CD4-positive, alpha-beta memory T cell (primary cell): Measurements from ENCODE around the gene GAS2L1. TPM values are rescaled to one million over a fixed set of nuclear protein-coding genes. Genes with fewer than 3 reads are reported as not detected.
"Not testable (repeated sequence)": the region's sequence is repeated elsewhere in the genome, so short reads cannot be mapped to it uniquely, and the experiment has no call there.

Experiments used
- CTCF ChIA-PET: fragments of 350-600 bp; sonication (Branson Sonifier 250); formaldehyde crosslinking; loops from one replicate; lab custom pipeline; 2021; ENCODE audit warnings: inconsistent platforms; ENCODE audit not compliant: partially characterized antibody; lab: Charles Lee
- POLR2A ChIA-PET: fragments of 350-600 bp; sonication (Branson Sonifier 250); formaldehyde crosslinking; loops from one replicate; lab custom pipeline; 2021; ENCODE audit not compliant: partially characterized antibody; lab: Charles Lee
- DNase-seq, 5 donors: peaks; one replicate each; pipeline versions ENCODE4 v3.0.0 to v3.0.0-alpha.2; 2020 to 2022; ENCODE audit warnings: mixed read lengths in 1 of 5
- H3K27ac ChIP-seq: one replicate; pipeline ENCODE4 v1.7.0; 2013; ENCODE audit warnings: low read depth, low read length
- H3K27me3 ChIP-seq: 2 replicates; pipeline ENCODE4 v1.7.0; 2013; ENCODE audit warnings: mild to moderate bottlenecking, low read length, moderate library complexity; ENCODE audit not compliant: insufficient read depth
- H3K36me3 ChIP-seq: 2 replicates; pipeline ENCODE4 v1.7.0; 2013; ENCODE audit warnings: mild to moderate bottlenecking, low read length, moderate library complexity; ENCODE audit not compliant: insufficient read depth
- H3K4me1 ChIP-seq: 2 replicates; pipeline ENCODE4 v1.7.0; 2013; ENCODE audit warnings: mild to moderate bottlenecking, low read length, moderate library complexity; ENCODE audit not compliant: insufficient read depth
- H3K4me3 ChIP-seq, 2 donors: one replicate each; pipeline ENCODE4 v1.7.0; 2013; ENCODE audit warnings: low read length in 2 of 2, mild to moderate bottlenecking in 1 of 2
- H3K9me3 ChIP-seq, 2 donors: one replicate each; pipeline ENCODE4 v1.7.0; 2013; ENCODE audit warnings: low read length in 2 of 2, control low read depth in 1 of 2; ENCODE audit not compliant: control insufficient read depth in 1 of 2
- H3K27ac Mint-ChIP-seq, 7 donors: one replicate each; pipeline ENCODE4 v1.8.0; 2020 to 2021; ENCODE audit warnings: mixed read lengths in 7 of 7, mild to moderate bottlenecking in 6 of 7, inconsistent platforms in 3 of 7, moderate library complexity in 3 of 7
- H3K27me3 Mint-ChIP-seq, 2 donors: one replicate each; pipeline ENCODE4 v1.8.0; 2020 to 2021; ENCODE audit warnings: mixed read lengths in 2 of 2
- H3K36me3 Mint-ChIP-seq, 2 donors: one replicate each; pipeline ENCODE4 v1.8.0; 2020 to 2021; ENCODE audit warnings: mixed read lengths in 2 of 2, inconsistent platforms in 1 of 2, mild to moderate bottlenecking in 1 of 2
- H3K4me1 Mint-ChIP-seq, 4 donors: one replicate each; pipeline ENCODE4 v1.8.0; 2020 to 2021; ENCODE audit warnings: mixed read lengths in 4 of 4, mild to moderate bottlenecking in 1 of 4
- H3K4me3 Mint-ChIP-seq, 8 donors: one replicate each; pipeline ENCODE4 v1.8.0; 2020 to 2021; ENCODE audit warnings: mixed read lengths in 8 of 8, mild to moderate bottlenecking in 7 of 8, moderate library complexity in 6 of 8, inconsistent platforms in 3 of 8
- H3K9me3 Mint-ChIP-seq, 8 donors: one replicate each; pipeline ENCODE4 v1.8.0; 2020 to 2021; ENCODE audit warnings: mixed read lengths in 8 of 8, mild to moderate bottlenecking in 5 of 8, inconsistent platforms in 3 of 8, moderate library complexity in 1 of 8
- intact Hi-C: fragments of 100-400 bp; cut with micrococcal nuclease; formaldehyde crosslinking; loops from one replicate; pipeline ENCODE4 v1.15.1; 2023
- polyA plus RNA-seq, 2 donors: library from polyadenylated mRNA; unstranded; fragments of 300-500 nt; fragmentation: Illumina TruSeq; gene quantifications; one replicate each; pipeline ENCODE4 v1.2.3, GENCODE V29; 2021
- total RNA-seq, 2 experiments: library from RNA; stranded (reverse); gene quantifications; one replicate each; pipeline ENCODE4 v1.2.3, GENCODE V29; 2021

Gene GAS2L1
- total and polyA plus RNA-seq, 4 experiments from 2014 or later: 0.47 to 1.2 (median 0.85) TPM

- ChIA-PET POLR2A (no interaction called here), CTCF (no interaction called here)
- peaks cover 0 to 1% (median 0%) of the 10 kb centered on the region in 4 donors for H3K4me1 Mint-ChIP-seq
These were observed 44.6 kb downstream of the GAS2L1 start for GRCh38 chr22:29351042-29351441.

GRCh38 chr22:29351891-29352290 lies 45.4 kb downstream of the GAS2L1 start:
- Mint-ChIP-seq H3K9me3 (no peaks in the 10 kb centered on the region), H3K4me1 (peaks cover 0 to 1% (median 0%) of the 10 kb centered on the region in 4 donors), H3K27me3 (no peaks in the 10 kb centered on the region), H3K27ac (peak overlapping the region in 1 of 7 donors; percentile 29), H3K4me3 (no peak overlapping the region), H3K36me3 (peaks cover 60 to 92% of the 10 kb centered on the region in 2 donors)
- no peaks in the 10 kb centered on the region for H3K9me3 ChIP-seq
- intact Hi-C loops: no loop called here
- no peaks in the 10 kb centered on the region for H3K27me3 ChIP-seq
- no peaks in the 10 kb centered on the region for H3K4me1 ChIP-seq
- no peak for DNase-seq
- H3K36me3 ChIP-seq: peaks cover 82% of the 10 kb centered on the region
- no peak overlapping the region for H3K27ac ChIP-seq
- ChIA-PET POLR2A (no interaction called here), CTCF (no interaction called here)
- no peak overlapping the region for H3K4me3 ChIP-seq

More at GRCh38 chr22:29351042-29351441, 44.6 kb downstream of the GAS2L1 start:
- DNase-seq: no peak
- Mint-ChIP-seq H3K27me3 (no peaks in the 10 kb centered on the region), H3K36me3 (peaks cover 66 to 92% of the 10 kb centered on the region in 2 donors), H3K27ac (peak overlapping the region in 1 of 7 donors; percentile 37), H3K4me3 (no peak overlapping the region), H3K9me3 (no peaks in the 10 kb centered on the region)
- no peaks in the 10 kb centered on the region for H3K4me1 ChIP-seq
- no peaks in the 10 kb centered on the region for H3K27me3 ChIP-seq
- H3K9me3 ChIP-seq: no peaks in the 10 kb centered on the region
- intact Hi-C loops: no loop called here
- no peak overlapping the region for H3K4me3 ChIP-seq
- H3K27ac ChIP-seq: no peak overlapping the region
- H3K36me3 ChIP-seq: peaks cover 89% of the 10 kb centered on the region

- Histone ChIP-seq H3K27ac (no peak overlapping the region), H3K4me1 (no peaks in the 10 kb centered on the region), H3K4me3 (no peak overlapping the region), H3K36me3 (peaks cover 73% of the 10 kb centered on the region), H3K27me3 (no peaks in the 10 kb centered on the region), H3K9me3 (no peaks in the 10 kb centered on the region)
- Mint-ChIP-seq H3K27ac (no peak overlapping the region), H3K4me1 (peaks cover 0 to 1% (median 0%) of the 10 kb centered on the region in 4 donors), H3K27me3 (no peaks in the 10 kb centered on the region), H3K4me3 (no peak overlapping the region), H3K9me3 (no peaks in the 10 kb centered on the region), H3K36me3 (peaks cover 51 to 85% of the 10 kb centered on the region in 2 donors)
- CTCF ChIA-PET: no interaction called here
- POLR2A ChIA-PET: no interaction called here
- intact Hi-C loops: no loop called here
- DNase-seq: no peak
These were observed 46.3 kb downstream of the GAS2L1 start for GRCh38 chr22:29352778-29353177.

GRCh38 chr22:29353286-29353685 lies 46.8 kb downstream of the GAS2L1 start:
- POLR2A ChIA-PET: no interaction called here
- Mint-ChIP-seq H3K27ac (no peak overlapping the region), H3K4me1 (peaks cover 0 to 1% (median 0%) of the 10 kb centered on the region in 4 donors), H3K9me3 (no peaks in the 10 kb centered on the region), H3K4me3 (no peak overlapping the region), H3K36me3 (peaks cover 46 to 84% of the 10 kb centered on the region in 2 donors), H3K27me3 (no peaks in the 10 kb centered on the region)
- H3K27me3 ChIP-seq: no peaks in the 10 kb centered on the region
- CTCF ChIA-PET: no interaction called here
- H3K4me1 ChIP-seq: no peaks in the 10 kb centered on the region
- no peak for DNase-seq
- intact Hi-C loops: no loop called here
- no peak overlapping the region for H3K4me3 ChIP-seq
- H3K9me3 ChIP-seq: no peaks in the 10 kb centered on the region
- no peak overlapping the region for H3K27ac ChIP-seq
- H3K36me3 ChIP-seq: peaks cover 73% of the 10 kb centered on the region

GRCh38 chr22:29353860-29354259 lies 47.4 kb downstream of the GAS2L1 start:
- Mint-ChIP-seq H3K9me3 (no peaks in the 10 kb centered on the region), H3K4me1 (peaks cover 0 to 1% (median 0%) of the 10 kb centered on the region in 4 donors), H3K27me3 (no peaks in the 10 kb centered on the region), H3K4me3 (no peak overlapping the region), H3K27ac (no peak overlapping the region), H3K36me3 (peaks cover 42 to 84% of the 10 kb centered on the region in 2 donors)
- POLR2A ChIA-PET: no interaction called here
- DNase-seq: no peak
- intact Hi-C loops: no loop called here
- no peak overlapping the region for H3K27ac ChIP-seq
- CTCF ChIA-PET: no interaction called here
- H3K4me3 ChIP-seq: no peak overlapping the region
- no peaks in the 10 kb centered on the region for H3K9me3 ChIP-seq
- H3K27me3 ChIP-seq: no peaks in the 10 kb centered on the region
- H3K4me1 ChIP-seq: no peaks in the 10 kb centered on the region
- peaks cover 75% of the 10 kb centered on the region for H3K36me3 ChIP-seq

GRCh38 chr22:29357193-29357890 lies 50.9 kb downstream of the GAS2L1 start:
- CTCF ChIA-PET: interaction anchor here (0.7 kb wide), 1 partner anchor 23 kb away, joined by 4 read pairs; no protein-coding TSS in a partner anchor
- H3K4me3 Mint-ChIP-seq, H3K9me3 Mint-ChIP-seq, intact Hi-C loops, DNase-seq, H3K4me1 ChIP-seq, H3K4me3 ChIP-seq, H3K4me1 Mint-ChIP-seq, H3K27ac Mint-ChIP-seq, H3K27ac ChIP-seq, H3K9me3 ChIP-seq, H3K27me3 Mint-ChIP-seq, H3K27me3 ChIP-seq: not testable (repeated sequence)
- H3K36me3 ChIP-seq: peaks cover 57% of the 10 kb centered on the region
- POLR2A ChIA-PET: interaction anchor here (0.6 kb wide), 1 partner anchor 1427 kb away, joined by 3 read pairs; no protein-coding TSS in a partner anchor
- peaks cover 43 to 83% of the 10 kb centered on the region in 2 donors for H3K36me3 Mint-ChIP-seq

DNA sequence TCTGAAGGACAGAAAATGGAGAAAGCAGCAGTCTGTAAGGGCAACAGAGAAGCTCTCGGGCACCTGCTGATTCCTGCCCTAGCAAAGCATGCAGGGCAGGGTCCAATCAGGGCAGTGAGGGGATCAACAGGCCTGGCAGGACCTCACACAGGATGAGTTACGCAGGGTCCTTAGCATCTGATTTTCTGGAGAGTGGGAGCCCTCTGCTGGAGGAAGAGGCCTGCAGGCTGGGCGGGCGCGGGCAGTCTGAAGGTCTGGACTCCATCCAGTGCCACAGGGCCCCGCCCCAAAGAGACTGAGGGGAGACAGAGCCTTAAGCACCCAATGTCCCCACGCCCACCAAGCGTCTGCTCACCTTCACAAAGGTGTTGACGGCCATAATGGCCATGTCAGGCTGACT lies 53.0 kb downstream of the GAS2L1 start:
- Mint-ChIP-seq H3K27me3 (no peaks in the 10 kb centered on the region), H3K9me3 (no peaks in the 10 kb centered on the region), H3K4me3 (no peak overlapping the region), H3K27ac (no peak overlapping the region), H3K4me1 (peaks cover 0 to 1% (median 0%) of the 10 kb centered on the region in 4 donors), H3K36me3 (peaks cover 29 to 70% of the 10 kb centered on the region in 2 donors)
- CTCF ChIA-PET: no interaction called here
- POLR2A ChIA-PET: no interaction called here
- H3K4me3 ChIP-seq: no peak overlapping the region
- H3K27ac ChIP-seq: no peak overlapping the region
- H3K9me3 ChIP-seq: no peaks in the 10 kb centered on the region
- H3K36me3 ChIP-seq: peaks cover 37% of the 10 kb centered on the region
- H3K27me3 ChIP-seq: no peaks in the 10 kb centered on the region
- H3K4me1 ChIP-seq: no peaks in the 10 kb centered on the region
- intact Hi-C loops: no loop called here
- DNase-seq: no peak
